Small intestine (tissue), 4 donors: ENCODE measurements around the gene POLH. TPM values are rescaled to one million over a fixed set of nuclear protein-coding genes. Genes with fewer than 3 reads are reported as not detected.

Experiments
- polyA plus RNA-seq, 4 donors: library from polyadenylated mRNA; stranded (reverse) in 3 of 4; unstranded in 1 of 4; fragments of 200-250 nt in 3 of 4; fragments of 120-200 nt in 1 of 4; gene quantifications; one replicate each; pipeline versions ENCODE4 v1.2.1 to v1.2.3, GENCODE V29; 2013
- donor health status: healthy with polysubstance abuse.
- donor health status: Bipolar disorder and iron deficiency.
- donor health status: healthy.

POLH gene
- polyA plus RNA-seq, 4 donors: 2.0 to 8.8 (median 3.1) TPM

Other genes with a start within 250 kb of the POLH start
- 10 to 100 TPM in 1 of 4 donors, 1 to 10 TPM in 3; 3.5 to 18.1 (median 5.0) TPM for gene ZNF318, start 206.5 kb upstream of the POLH start, polyA plus RNA-seq
- gene ABCC10, start 148.6 kb upstream of the POLH start, polyA plus RNA-seq: 10 to 100 TPM; 15.7 to 31.1 (median 22.2) TPM
- gene DLK2, start 120.6 kb upstream of the POLH start, polyA plus RNA-seq: 1 to 10 TPM in 1 of 4 donors, under 1 TPM in 1, not detected in 2; 0.72 to 1.3 TPM
- gene TJAP1, start 98.6 kb upstream of the POLH start, polyA plus RNA-seq: 10 to 100 TPM; 17.2 to 34.5 (median 29.8) TPM
- under 1 TPM; 0.22 to 0.54 (median 0.38) TPM for gene LRRC73, start 65.8 kb upstream of the POLH start, polyA plus RNA-seq
- gene YIPF3, start 59.3 kb upstream of the POLH start, polyA plus RNA-seq: 100 to 1,000 TPM in 1 of 4 donors, 10 to 100 TPM in 3; 49.0 to 121 (median 71.8) TPM
- gene POLR1C, start 59.1 kb upstream of the POLH start, polyA plus RNA-seq: 10 to 100 TPM in 3 of 4 donors, 1 to 10 TPM in 1; 10.0 to 38.7 (median 23.7) TPM
- 10 to 100 TPM in 2 of 4 donors, 1 to 10 TPM in 2; 5.1 to 26.0 (median 8.8) TPM for gene XPO5, start 147 bp upstream of the POLH start, polyA plus RNA-seq
- 10 to 100 TPM; 33.7 to 81.6 (median 45.7) TPM for gene GTPBP2, start 53.1 kb downstream of the POLH start, polyA plus RNA-seq
- 10 to 100 TPM; 29.1 to 59.4 (median 46.3) TPM for gene MAD2L1BP, start 59.7 kb downstream of the POLH start, polyA plus RNA-seq
- gene RSPH9, start 68.9 kb downstream of the POLH start, polyA plus RNA-seq: 1 to 10 TPM in 1 of 4 donors, under 1 TPM in 3; 0.42 to 1.1 (median 0.76) TPM
- gene MRPS18A, start 111.6 kb downstream of the POLH start, polyA plus RNA-seq: 100 to 1,000 TPM in 1 of 4 donors, 10 to 100 TPM in 3; 51.2 to 107 (median 65.1) TPM
- 100 to 1,000 TPM; 100 to 162 (median 126) TPM for gene VEGFA, start 194.0 kb downstream of the POLH start, polyA plus RNA-seq